ENCODE data around the gene SNAP47. TPM values are rescaled to one million over a fixed set of nuclear protein-coding genes. Genes with fewer than 3 reads are reported as not detected.
A peak's percentile ranks its signal among the peaks of the same experiment; 100 is the strongest.

Gene SNAP47
- total RNA-seq, 1 donor from 2014 or later = 23.1 TPM

GRCh38 chr1:227816750-227817446 lies 81.7 kb downstream of the SNAP47 start:
- Histone ChIP-seq H3K4me3 (no peak overlapping the region), H3K27ac (no peak overlapping the region), H3K36me3 (no peaks in the 10 kb centered on the region), H3K9me3 (peaks cover 18% of the 10 kb centered on the region), H3K27me3 (ENCODE audit: low read depth) (no peaks in the 10 kb centered on the region), H3K4me1 (no peaks in the 10 kb centered on the region)
- no peak for DNase-seq
- ATAC-seq = peak in 1 of 2 donors; percentile 29
- intact Hi-C loops (cut with DNase I) = no loop called here
- no peak for TF ChIP-seq CTCF (IDR thresholded peaks at IDR 0.05)

- ATAC-seq (no peak), DNase-seq (no peak)
- intact Hi-C loops (cut with DNase I) = no loop called here
- no peaks in the 10 kb centered on the region for H3K4me1 ChIP-seq
- no peak for TF ChIP-seq CTCF (IDR thresholded peaks at IDR 0.05)
- no peaks in the 10 kb centered on the region for H3K27me3 ChIP-seq (ENCODE audit: low read depth)
- no peak overlapping the region for H3K4me3 ChIP-seq
- H3K9me3 ChIP-seq = peaks cover 6% of the 10 kb centered on the region
- no peaks in the 10 kb centered on the region for H3K36me3 ChIP-seq
- no peak overlapping the region for H3K27ac ChIP-seq
Observed at GRCh38 chr1:227823537-227823936, 88.3 kb downstream of the SNAP47 start.

- DNase-seq = no peak
- Histone ChIP-seq H3K27me3 (ENCODE audit: low read depth) (no peaks in the 10 kb centered on the region), H3K36me3 (no peaks in the 10 kb centered on the region), H3K9me3 (peaks cover 6% of the 10 kb centered on the region), H3K27ac (no peak overlapping the region), H3K4me3 (no peak overlapping the region), H3K4me1 (no peaks in the 10 kb centered on the region)
- ATAC-seq = no peak
- TF ChIP-seq CTCF (IDR thresholded peaks at IDR 0.05) = no peak
- intact Hi-C loops (cut with DNase I) = no loop called here
Observed at GRCh38 chr1:227824204-227824603, 89.0 kb downstream of the SNAP47 start.

- intact Hi-C loops (cut with DNase I) = no loop called here
- ATAC-seq (no peak), DNase-seq (no peak)
- H3K36me3 ChIP-seq = no peaks in the 10 kb centered on the region
- H3K4me1 ChIP-seq = no peaks in the 10 kb centered on the region
- no peak overlapping the region for H3K4me3 ChIP-seq
- no peak overlapping the region for H3K27ac ChIP-seq
- TF ChIP-seq CTCF (IDR thresholded peaks at IDR 0.05) = no peak
- no peaks in the 10 kb centered on the region for H3K9me3 ChIP-seq
- no peaks in the 10 kb centered on the region for H3K27me3 ChIP-seq (ENCODE audit: low read depth)
Observed at GRCh38 chr1:227828786-227829185, 93.6 kb downstream of the SNAP47 start.

Other genes with a start within 250 kb of the SNAP47 start
- gene ZNF678, start 171.9 kb upstream of the SNAP47 start, total RNA-seq = 9.0 TPM
- gene JMJD4, start 133 bp upstream of the SNAP47 start, total RNA-seq = 14.9 TPM
- gene PRSS38, start 80.2 kb downstream of the SNAP47 start, total RNA-seq = not detected
- gene WNT9A, start 212.5 kb downstream of the SNAP47 start, total RNA-seq = 7.0 TPM

Measured in lower lobe of right lung (tissue), 2 donors.